ENCODE measurements around the gene CCSAP.
"Not testable (repeated sequence)": the region's sequence is repeated elsewhere in the genome, so short reads cannot be mapped to it uniquely, and the experiment has no call there.

CCSAP gene

DNA sequence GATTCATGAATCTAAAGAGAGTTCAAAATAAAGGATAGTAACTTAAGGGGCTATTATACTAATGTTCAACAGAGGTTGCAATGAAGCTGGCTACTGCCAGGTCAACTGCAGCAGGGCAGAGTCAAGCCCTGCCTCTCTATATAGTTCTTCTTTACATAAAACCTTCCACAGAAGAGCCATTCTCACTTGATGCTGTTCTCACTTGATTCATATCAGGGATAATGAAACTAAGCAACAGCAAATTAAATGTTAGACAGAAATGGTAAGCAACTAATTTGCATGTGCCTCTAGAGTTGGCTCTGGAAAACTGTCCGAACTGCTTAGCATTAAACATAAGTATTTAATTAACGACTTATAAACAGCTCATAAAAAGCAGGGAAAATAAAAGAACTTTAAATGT lies 17.4 kb downstream of the CCSAP start:
- DNase-seq = no peak

GRCh38 chr1:229323885-229324553 lies 18.8 kb downstream of the CCSAP start:
- DNase-seq = no peak

GRCh38 chr1:229323201-229323600 lies 19.6 kb downstream of the CCSAP start:
- no peak for DNase-seq

GRCh38 chr1:229319487-229319886 lies 23.4 kb downstream of the CCSAP start:
- DNase-seq = no peak

GRCh38 chr1:229318056-229318455 lies 24.8 kb downstream of the CCSAP start:
- DNase-seq = no peak

DNA sequence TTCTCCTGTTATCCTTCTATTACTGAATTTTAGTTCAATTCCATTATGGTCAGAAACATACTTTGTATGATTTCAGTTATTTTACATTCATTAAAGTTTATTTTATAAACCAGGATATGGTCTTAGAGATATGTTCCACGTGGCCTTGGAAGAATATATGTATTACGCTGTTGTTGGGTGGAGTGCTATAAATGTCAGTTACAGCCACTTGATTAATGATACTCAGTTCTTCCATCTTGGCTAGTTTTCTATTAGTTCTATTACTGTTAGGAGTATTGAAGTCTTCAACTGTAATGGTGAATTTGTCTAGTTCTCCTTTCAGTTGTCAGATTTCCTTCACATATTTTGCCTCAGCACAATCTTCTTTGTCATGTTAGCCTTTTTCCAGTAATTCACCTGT lies 26.7 kb downstream of the CCSAP start:
- no peak for DNase-seq

DNA sequence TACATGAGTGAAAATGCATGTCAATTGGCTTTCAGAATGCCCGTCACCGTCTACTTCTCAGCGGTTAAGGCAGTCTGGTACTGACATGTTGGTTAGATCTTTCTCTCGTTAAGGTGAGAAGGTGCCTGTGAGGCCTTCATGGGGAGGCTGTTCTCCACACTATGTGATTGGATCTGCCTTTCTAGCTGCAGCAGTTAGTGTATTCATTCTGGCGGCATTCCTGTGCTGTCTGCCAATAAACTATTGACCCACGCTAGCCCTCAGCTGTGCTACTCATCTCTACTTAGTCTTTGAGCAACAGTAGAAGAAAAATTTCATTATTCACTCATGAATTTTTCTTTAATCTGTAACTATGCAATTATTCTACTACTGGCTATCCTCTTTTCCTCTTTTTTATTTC lies 32.0 kb downstream of the CCSAP start:
- no peak for DNase-seq

GRCh38 chr1:229309684-229310083 lies 33.2 kb downstream of the CCSAP start:
- DNase-seq = no peak

DNA sequence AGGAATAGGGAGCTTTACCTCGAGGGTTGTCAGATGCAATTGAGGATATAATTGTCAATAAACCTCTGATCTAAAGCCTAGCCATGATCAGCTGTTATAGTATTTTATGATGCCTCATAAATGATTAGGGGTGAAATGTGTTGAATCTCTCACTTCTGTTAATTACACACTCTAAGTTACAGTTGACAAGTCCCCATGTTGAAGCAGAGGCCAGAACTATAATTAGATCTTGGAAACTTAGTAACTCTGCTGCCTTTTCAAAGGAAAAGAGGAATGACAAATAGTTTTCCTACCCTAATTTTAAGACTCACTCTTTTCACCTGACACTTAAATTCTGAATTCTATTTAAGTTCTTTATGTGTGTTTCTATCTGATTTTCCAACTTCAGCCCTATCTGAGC lies 33.8 kb downstream of the CCSAP start:
- no peak for DNase-seq

DNA sequence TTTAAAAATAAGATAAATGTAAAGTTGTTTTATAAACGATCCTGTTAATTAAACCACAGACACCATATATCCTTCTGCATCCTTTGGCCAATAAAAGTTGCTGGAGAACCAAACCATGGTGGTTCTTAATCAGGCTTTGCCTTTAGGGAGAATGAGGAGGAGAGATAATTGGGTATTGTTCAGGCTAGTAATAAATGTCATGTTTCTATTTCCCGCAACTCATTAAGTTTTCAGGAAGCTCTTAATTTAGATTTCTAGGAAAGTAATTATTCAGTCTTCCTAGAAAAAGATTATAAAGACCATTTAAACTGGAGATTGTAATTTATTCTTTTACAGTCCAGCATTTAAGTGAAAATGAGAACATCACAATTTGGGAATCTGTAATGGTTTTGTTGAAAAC lies 37.5 kb downstream of the CCSAP start:
- no peak for DNase-seq

- DNase-seq = no peak
These were observed 39.0 kb downstream of the CCSAP start for GRCh38 chr1:229303855-229304254.

DNA sequence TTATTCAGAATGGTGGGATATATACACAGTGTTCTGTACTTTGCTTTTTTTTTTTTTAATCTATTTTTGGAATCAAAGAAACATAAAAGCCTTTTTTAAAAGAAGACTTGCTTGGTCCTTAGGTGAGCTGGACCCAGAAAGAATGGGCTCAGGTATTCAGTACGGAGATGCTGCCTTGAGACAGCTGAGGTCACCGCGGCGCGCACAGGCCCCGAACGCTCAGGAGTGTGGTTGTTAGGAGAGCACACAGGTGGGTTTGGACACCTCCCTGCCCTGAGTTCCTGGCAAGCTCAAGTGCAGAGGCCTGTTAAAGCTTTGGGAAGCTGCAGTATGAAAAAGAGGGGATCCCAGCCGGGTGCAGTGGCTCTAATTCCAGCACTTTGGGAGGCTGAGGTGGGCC lies 40.1 kb downstream of the CCSAP start:
- DNase-seq = no peak

GRCh38 chr1:229300099-229300757 lies 42.6 kb downstream of the CCSAP start:
- DNase-seq = no peak

DNA sequence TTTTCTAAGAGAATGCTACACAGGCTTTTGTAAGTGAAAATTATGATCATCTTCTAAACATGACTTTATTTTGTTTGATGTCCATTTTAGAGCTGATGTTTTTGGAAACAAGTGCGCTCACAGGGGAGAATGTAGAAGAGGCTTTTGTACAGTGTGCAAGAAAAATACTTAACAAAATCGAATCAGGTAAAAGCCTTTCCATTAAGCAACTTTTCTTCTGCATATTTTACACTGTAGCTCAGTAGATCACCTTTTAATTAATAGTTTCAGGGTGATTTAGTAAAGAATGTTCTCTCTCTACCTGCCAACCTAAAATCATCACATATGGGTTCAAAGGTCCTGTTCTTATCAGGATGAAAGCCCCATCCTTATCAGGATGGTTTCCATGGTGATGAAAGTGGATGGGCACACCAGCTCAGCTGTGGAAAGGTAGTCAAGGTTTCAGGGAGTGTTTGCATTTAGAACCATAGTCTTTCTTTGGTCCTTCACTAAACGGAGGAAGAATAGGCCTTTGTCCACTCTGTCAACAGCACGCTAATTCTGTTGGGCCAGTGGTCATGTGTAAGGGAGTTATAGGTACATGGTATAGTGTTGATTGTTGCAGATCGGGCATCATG lies 43.9 kb downstream of the CCSAP start:
- DNase-seq = no peak

GRCh38 chr1:229298420-229298819 lies 44.4 kb downstream of the CCSAP start:
- DNase-seq = no peak

GRCh38 chr1:229297746-229298145 lies 45.1 kb downstream of the CCSAP start:
- no peak for DNase-seq

- DNase-seq = no peak
These were observed 46.3 kb downstream of the CCSAP start for GRCh38 chr1:229296541-229296941.

GRCh38 chr1:229295745-229296144 lies 47.1 kb downstream of the CCSAP start:
- no peak for DNase-seq

DNA sequence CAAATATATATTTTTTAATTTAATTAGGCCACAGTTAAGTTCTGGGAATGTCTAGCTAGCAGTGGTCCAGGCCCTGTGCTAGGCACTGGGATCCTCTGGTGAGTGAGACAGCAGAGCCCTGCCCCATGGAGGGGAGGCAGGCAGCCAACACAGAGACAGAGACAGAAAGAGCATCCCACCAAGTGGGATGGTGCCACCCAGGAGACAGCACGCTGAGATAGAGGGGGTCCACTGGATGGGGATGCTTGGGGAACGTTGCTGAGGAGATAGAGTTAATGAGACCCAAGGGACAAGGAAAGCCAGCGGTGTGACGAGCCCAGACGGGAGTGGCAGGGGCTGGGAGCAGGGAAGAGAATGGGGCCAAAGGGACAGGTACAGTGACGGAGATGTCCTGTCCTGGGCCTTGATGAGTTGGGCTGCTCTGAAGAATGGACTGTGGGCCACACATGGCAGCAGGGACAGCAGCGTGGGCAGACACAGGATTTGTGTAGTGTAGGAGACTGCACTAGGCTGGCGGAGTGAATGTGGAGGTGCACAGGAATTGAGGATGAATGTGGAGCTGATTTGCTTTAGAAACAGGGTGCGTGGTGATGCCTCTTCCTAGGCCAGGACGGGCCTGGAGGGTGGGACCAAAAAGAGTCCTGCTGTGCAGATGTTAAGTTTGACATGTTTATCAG lies 49.2 kb downstream of the CCSAP start:
- DNase-seq = no peak

- not testable (repeated sequence) for DNase-seq
These were observed 51.2 kb downstream of the CCSAP start for GRCh38 chr1:229291686-229292085.

- no peak for DNase-seq
These were observed 54.3 kb downstream of the CCSAP start for GRCh38 chr1:229288516-229288915.

- DNase-seq = no peak
These were observed 55.6 kb downstream of the CCSAP start for GRCh38 chr1:229287267-229287666.

GRCh38 chr1:229286099-229286766 lies 56.6 kb downstream of the CCSAP start:
- no peak for DNase-seq

All from RPMI8226 (cell line).